Measurements from ENCODE around the gene STK31.

GRCh38 chr7:23713285-23714149 lies 3.5 kb downstream of the STK31 start:
- no peak for TF ChIP-seq CTCF (conservative IDR thresholded peaks at IDR 0.05 in 1 of 2, IDR thresholded peaks at IDR 0.05 in 1 of 2; ENCODE audit: low read depth in 1 of 2, low read length in 2 of 2)
- TF ChIP-seq EZH2 (IDR thresholded peaks at IDR 0.05; ENCODE audit: low read length, missing control alignments) = no peak
